Left colon (tissue), 2 donors: Measurements from ENCODE around the gene ASPSCR1. TPM values are rescaled to one million over a fixed set of nuclear protein-coding genes. Genes with fewer than 3 reads are reported as not detected.
"Not testable (repeated sequence)": the region's sequence is repeated elsewhere in the genome, so short reads cannot be mapped to it uniquely, and the experiment has no call there.

Experiments
- ATAC-seq: fragments of 200-7000 bp; cut with Tn5 transposase; one replicate; pipeline ENCODE4 v1.9.1; 2020; ENCODE audit warnings: mild to moderate bottlenecking, moderate library complexity
- DNase-seq, 2 donors: peaks; one replicate each; pipeline ENCODE4 v3.0.0-alpha.2; 2020
- intact Hi-C, 2 donors: fragments of 100-400 bp; cut with DNase I in 1 of 2; cut with micrococcal nuclease in 1 of 2; formaldehyde crosslinking; loops; one replicate each; pipeline versions ENCODE4 v1.11.2 to v1.14.0; 2022; cut with DNase I, micrococcal nuclease
- total RNA-seq, 2 donors: library from RNA; stranded (reverse); fragmentation: NEBNext Ultra II Directional; extraction: Animal tissue kit (Norgen Biotek cat#: 25700); gene quantifications; one replicate each; pipeline ENCODE4 v1.2.1, GENCODE V29; 2021
- donor health status: DM: no; HTN: no; CAD: no.
- donor health status: DM: yes; HTN: yes; CAD: no.

ASPSCR1 gene
- total RNA-seq, 2 donors from 2014 or later = 29.8 to 35.9 TPM

DNA sequence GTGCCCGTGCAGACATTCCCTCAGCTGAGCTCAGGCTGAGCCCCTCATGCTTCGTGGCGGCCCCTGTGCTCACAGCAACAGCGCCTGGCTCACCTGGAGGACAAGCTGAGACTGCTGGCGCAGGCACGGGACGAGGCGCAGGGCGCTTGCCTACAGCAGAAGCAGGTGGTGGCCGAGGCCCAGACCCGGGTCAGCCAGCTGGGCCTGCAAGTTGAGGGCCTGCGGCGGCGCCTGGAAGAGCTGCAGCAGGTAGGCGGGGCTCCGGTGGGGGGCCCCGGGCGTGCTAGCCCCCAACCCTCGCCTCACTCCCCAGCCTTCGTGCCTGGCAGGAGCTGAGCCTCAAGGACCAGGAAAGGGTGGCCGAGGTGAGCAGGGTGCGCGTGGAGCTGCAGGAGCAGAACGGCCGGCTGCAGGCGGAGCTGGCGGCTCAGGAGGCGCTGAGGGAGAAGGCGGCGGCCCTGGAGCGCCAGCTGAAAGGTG is 52.6 kb downstream of the ASPSCR1 start:
- intact Hi-C loops = loop anchor here (5.0 kb wide), 1 partner anchor 122 kb away; no protein-coding TSS in a partner anchor
- DNase-seq (no peak), ATAC-seq (peak; percentile 5)

DNA sequence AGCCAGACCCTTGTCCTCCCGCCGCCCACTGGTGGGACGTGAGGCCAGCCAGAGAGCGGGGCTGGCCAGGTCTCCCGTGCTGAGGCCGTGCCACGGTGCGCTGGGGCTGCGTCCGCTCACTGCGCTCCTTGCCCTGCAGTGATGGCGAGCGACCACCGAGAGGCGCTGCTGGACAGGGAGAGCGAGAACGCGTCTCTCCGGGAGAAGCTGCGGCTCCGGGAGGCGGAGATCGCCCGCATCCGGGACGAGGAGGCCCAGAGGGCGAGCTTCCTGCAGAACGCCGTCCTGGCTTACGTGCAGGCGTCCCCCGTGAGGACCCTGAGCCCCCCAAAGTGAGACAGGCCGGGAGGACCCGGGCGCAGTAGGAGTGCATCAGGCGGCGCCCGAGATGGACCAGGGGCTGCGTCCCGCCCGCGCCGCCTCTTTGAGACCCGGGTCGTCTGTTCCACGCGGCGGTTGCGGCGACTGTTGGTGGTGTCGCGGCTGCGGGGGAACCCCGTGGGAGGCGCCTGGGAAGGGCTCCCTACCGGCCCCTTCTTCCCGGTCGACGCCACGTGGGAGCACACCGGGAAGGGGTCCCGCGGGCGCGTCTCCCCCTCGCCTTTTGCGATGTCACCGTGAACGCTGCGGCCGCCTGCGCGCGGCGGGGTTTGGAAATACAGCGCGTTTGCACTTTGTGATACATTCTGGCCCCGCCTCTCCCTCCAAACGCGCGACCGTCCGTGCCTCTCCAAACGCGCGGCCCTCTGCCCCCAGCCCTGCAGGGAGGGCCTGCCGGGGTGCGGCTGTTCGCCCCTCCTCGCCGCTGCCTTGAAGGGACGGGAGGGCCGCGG is 53.3 kb downstream of the ASPSCR1 start:
- DNase-seq = peak; percentile 83 to 84
- peak; percentile 82 for ATAC-seq
- intact Hi-C loops = loop anchor here (5.0 kb wide), 1 partner anchor 122 kb away; no protein-coding TSS in a partner anchor

GRCh38 chr17:82031303-82031884 is 54.0 kb downstream of the ASPSCR1 start, which contains the start of gene RAC3:
RAC3 (plus strand) TSS chr17:82031678; CDS start chr17:82031762, 84 bp downstream.
- ATAC-seq (peak; percentile 25), DNase-seq (no peak)
- intact Hi-C loops = loop anchor here (5.0 kb wide), 1 partner anchor 121 kb away; no protein-coding TSS in a partner anchor

GRCh38 chr17:82031885-82032627 is 54.6 kb downstream of the ASPSCR1 start:
- intact Hi-C loops = loop anchor here (5.0 kb wide), 1 partner anchor 120 kb away; no protein-coding TSS in a partner anchor
- ATAC-seq = peak; percentile 69

DNA sequence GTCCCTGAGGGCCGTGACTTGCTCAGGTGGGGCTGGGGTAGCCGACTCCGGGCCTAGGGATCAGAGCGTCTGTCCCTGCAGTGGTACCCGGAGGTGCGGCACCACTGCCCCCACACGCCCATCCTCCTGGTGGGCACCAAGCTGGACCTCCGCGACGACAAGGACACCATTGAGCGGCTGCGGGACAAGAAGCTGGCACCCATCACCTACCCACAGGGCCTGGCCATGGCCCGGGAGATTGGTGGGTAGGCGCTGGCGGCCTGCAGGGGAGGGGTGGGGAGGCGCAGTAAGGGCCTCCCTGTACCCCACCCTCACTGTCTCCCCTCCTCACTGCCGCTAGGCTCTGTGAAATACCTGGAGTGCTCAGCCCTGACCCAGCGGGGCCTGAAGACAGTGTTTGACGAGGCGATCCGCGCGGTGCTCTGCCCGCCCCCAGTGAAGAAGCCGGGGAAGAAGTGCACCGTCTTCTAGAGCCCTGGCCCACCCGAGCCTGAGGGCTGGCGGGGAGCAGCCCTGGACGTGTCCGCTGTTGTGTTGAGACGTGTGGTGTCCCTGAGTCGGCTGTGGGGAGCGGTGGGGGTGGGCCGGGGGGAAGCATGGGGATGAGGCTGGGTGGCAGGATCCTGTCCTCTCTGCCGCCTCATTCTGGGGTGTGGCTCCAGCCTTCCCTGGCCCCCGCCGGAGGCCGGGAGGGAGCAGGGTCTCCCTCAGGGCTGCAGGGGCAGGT is 56.1 kb downstream of the ASPSCR1 start:
- ATAC-seq = no peak
- intact Hi-C loops = loop anchor here (5.0 kb wide), 1 partner anchor 119 kb away; no protein-coding TSS in a partner anchor
- no peak for DNase-seq

More at GRCh38 chr17:82031885-82032627, 54.6 kb downstream of the ASPSCR1 start:
- DNase-seq = peak; percentile 80 to 81

GRCh38 chr17:82034371-82035011 is 57.1 kb downstream of the ASPSCR1 start:
- intact Hi-C loops = loop anchor here (5.0 kb wide), 1 partner anchor 118 kb away; no protein-coding TSS in a partner anchor

GRCh38 chr17:82035488-82035887 is 58.1 kb downstream of the ASPSCR1 start:
- ATAC-seq (no peak), DNase-seq (no peak)
- intact Hi-C loops = no loop called here

More at GRCh38 chr17:82034371-82035011, 57.1 kb downstream of the ASPSCR1 start:
- no peak for ATAC-seq
- no peak for DNase-seq

DNA sequence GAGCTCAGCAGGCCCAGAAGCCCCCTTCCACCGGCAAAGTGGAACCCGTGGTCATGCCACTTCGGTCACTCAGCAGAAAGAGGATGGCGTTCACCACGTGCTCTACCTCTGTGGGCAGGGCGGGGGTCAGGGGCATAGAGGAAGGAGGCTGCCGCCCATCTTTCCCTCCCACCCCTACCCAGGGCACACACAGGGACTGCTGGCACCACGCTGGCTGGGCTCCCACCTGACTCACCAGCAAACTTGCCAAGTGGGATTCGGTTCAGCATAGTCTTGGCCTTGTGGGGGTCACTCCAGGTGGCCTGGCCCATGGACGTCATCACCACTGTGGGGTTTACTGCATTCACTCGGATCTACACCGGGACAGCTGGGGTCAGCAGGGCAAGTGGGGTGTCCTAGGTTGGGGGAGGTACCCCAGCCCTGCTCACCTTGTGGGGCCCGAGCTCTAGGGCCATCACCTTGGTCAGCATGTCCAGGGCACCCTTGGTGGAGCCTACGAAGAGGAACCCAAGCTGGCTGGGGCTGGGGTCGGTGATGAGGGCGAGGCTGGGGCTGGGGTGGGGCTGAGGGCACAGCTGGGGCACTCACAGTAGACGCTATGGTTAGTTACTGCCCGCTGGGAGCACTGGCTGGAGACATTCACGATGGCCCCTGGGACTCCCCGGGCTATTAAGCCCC is 58.7 kb downstream of the ASPSCR1 start:
- ATAC-seq = no peak
- intact Hi-C loops = no loop called here

GRCh38 chr17:82036634-82037091 is 59.2 kb downstream of the ASPSCR1 start:
- DNase-seq (peak in 1 of 2 donors; percentile 47), ATAC-seq (peak; percentile 3)
- intact Hi-C loops = no loop called here

More for the DNA sequence above, 58.7 kb downstream of the ASPSCR1 start:
- no peak for DNase-seq

DNA sequence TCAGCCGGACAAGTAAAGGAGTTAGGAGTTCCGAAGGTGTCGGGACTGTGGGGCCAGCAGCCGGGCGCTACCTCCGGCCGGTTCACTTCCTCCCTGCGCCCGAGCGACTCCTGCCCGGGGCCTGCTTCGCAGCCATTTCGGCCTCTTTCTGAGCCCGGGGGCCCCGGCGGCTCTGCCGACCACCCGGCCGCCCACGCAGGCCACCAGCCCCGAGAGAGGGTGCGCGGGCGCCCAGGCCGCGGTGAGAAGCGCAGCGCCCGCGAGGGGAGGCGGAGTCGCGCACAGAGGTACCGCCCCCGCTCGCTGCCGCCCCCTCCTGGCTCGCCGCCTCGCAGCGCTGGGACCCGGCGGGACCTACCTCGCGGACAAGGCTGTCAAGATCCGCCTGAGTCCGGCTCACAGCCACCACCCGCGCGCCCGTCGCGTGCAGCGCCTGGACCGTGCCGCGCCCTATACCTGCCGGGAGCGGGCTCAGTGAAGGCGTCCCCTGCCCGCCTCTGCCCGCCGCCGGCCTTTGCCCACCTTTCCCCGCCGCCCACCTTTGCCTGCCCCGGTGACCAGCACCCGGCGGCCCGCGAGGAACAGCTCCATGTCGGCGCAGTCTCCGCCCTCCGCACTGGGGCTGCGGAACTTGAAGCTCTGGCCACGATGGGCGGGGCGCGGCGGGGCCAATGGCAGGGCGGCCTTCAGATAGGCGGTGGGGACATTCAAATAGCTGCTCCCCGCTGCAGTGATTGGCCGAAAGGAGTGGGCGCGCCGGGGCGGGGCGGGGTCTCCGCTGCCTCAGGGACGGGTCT is 59.9 kb downstream of the ASPSCR1 start, which contains the start of gene DCXR:
Gene DCXR (minus strand): TSS at position 606 of the 797 bp plus-strand sequence. CDS start 15 bp downstream, at position 591.
- DNase-seq = peak; percentile 97 to 98
- peak; percentile 92 for ATAC-seq
- intact Hi-C loops = no loop called here

DNA sequence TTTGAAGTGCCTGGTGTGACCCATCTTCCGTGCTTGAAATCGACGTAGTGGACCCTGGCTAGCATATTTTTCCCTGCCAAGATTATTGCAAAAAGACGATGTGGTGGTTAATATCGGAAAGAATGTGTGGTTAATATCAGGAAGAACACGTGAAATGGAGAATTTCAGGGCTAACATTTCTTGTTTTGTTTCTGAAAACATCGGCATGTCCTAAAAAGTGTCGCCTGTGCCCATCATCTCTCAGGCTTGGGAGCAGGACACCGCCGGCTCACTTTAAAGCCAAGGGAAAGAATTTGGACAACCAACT is 60.4 kb downstream of the ASPSCR1 start:
- DNase-seq = no peak
- intact Hi-C loops = no loop called here
- ATAC-seq = no peak

DNA sequence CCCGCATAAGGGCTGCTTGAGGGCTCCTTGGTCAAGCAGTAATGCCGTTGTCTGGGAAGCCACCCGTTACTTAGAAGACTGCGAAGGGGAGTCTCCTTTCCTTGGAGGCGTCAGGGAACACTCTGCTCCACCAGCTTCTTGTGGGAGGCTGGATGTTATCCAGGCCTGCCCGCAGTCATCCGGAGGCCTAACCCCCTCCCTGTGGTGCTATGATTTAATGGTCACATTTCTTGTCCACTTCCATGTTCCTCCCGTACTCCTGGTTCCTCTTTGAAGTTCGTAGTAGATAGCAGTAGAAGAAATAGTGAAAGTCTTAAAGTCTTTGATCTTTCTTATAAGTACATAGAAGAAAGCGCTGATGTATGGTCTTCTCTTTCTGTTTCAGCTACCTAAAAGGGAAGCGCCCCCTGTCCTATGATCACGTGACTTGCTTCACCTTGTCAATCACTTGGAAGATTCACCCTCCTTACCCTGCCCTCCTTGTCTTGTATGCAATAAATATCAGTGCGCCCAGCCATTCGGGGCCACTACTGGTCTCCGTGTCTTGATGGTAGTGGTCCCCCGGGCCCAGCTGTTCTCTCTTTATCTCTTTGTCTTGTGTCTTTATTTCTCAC is 61.5 kb downstream of the ASPSCR1 start:
- DNase-seq, intact Hi-C loops, ATAC-seq: not testable (repeated sequence)

DNA sequence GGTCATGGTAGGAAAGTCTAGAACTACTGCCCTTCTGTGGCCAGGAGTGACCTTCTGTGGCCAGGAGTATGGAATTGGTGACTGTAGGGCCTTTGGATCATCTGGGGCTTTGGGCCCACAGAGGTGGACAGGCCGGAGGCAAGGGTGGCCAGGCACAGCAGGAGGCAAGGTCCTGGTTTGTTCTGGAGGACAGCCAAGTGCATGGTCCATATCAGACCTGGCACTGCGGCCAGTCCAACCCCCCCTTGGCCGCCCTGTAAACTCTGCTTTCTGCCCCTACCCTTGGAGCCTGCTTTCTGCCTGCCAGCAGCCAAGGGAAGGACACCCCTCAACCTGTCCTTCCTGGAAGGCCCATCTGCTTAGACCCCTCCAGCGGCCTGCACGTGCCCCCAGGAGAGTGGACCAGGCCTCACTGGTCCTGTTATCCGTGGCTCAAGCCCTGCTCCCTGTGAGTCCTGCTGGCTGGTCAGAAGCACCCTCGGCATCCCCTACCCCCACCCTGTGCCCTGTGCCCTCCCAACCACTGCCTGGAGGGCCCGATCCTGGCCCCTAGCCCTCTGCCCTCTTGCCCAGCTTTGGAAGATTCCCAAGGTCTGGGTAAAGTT is 62.4 kb downstream of the ASPSCR1 start:
- DNase-seq (no peak), ATAC-seq (no peak)
- intact Hi-C loops = no loop called here

GRCh38 chr17:82041144-82041814 is 63.9 kb downstream of the ASPSCR1 start:
- DNase-seq (no peak), ATAC-seq (no peak)
- intact Hi-C loops = no loop called here

- intact Hi-C loops = no loop called here
- DNase-seq = no peak
- ATAC-seq = no peak
Observed at GRCh38 chr17:82042649-82043048, 65.2 kb downstream of the ASPSCR1 start.
